Keratinocyte (primary cell): ENCODE measurements around the gene FAM228A.

Experiments used
- CTCF ChIP-seq, 3 experiments: IDR thresholded peaks in 1 of 3; conservative IDR thresholded peaks in 1 of 3; optimal IDR thresholded peaks in 1 of 3; 2 replicates in 2 of 3; 3 replicates in 1 of 3; pipeline versions ENCODE3 to v1.5.1; 2011; ENCODE audit warnings: low read length in 3 of 3, mild to moderate bottlenecking in 3 of 3, moderate library complexity in 2 of 3, control low read depth in 1 of 3, inconsistent platforms in 1 of 3; ENCODE audit not compliant: insufficient read depth in 2 of 3; ENCODE audit errors: extremely low read depth in 1 of 3
- EZH2 ChIP-seq: IDR thresholded peaks from one replicate; pipeline ENCODE4 v1.6.1; 2012; ENCODE audit warnings: inconsistent platforms, mild to moderate bottlenecking, low read length, moderate library complexity

- TF ChIP-seq CTCF (optimal IDR thresholded peaks at IDR 0.05 in 1 of 3, IDR thresholded peaks at IDR 0.05 in 1 of 3, conservative IDR thresholded peaks at IDR 0.05 in 1 of 3; ENCODE audit: extremely low read depth in 1 of 3, insufficient read depth in 2 of 3, low read length in 3 of 3) (no peak), EZH2 (no peak)
Measured at GRCh38 chr2:24203787-24204150, 28.9 kb downstream of the FAM228A start.
